DND-41 (cell line): Measurements from ENCODE around the gene LTV1.
"Not testable (repeated sequence)": the region's sequence is repeated elsewhere in the genome, so short reads cannot be mapped to it uniquely, and the experiment has no call there.

Experiments
- ATAC-seq: fragments of 200-7000 bp; cut with Tn5 transposase; 3 replicates; pipeline ENCODE4 v1.9.1; 2021; ENCODE audit warnings: low read depth; ENCODE audit not compliant: insufficient read depth
- DNase-seq: peaks from one replicate; pipeline ENCODE4 v3.0.0-alpha.2; 2020
- H2AFZ ChIP-seq: 2 replicates; pipeline ENCODE4 v1.6.0; 2012; ENCODE audit warnings: low read depth, low read length
- H3K27ac ChIP-seq: 2 replicates; pipeline ENCODE4 v1.5.1; 2012; ENCODE audit warnings: low read length, inconsistent platforms
- H3K27me3 ChIP-seq: fragments of 200-600 bp; sonication (generic); 2 replicates; pipeline ENCODE4 v1.6.0; 2012; ENCODE audit warnings: low read length, mild to moderate bottlenecking, inconsistent platforms; ENCODE audit not compliant: insufficient read depth, poor library complexity
- H3K36me3 ChIP-seq: 2 replicates; pipeline ENCODE4 v1.5.1; 2012; ENCODE audit warnings: low read length, inconsistent platforms; ENCODE audit not compliant: insufficient read depth
- H3K4me1 ChIP-seq: 2 replicates; pipeline ENCODE4 v1.5.1; 2012; ENCODE audit warnings: mild to moderate bottlenecking, low read length; ENCODE audit not compliant: insufficient read depth
- H3K4me2 ChIP-seq: 2 replicates; pipeline ENCODE4 v1.6.0; 2012; ENCODE audit warnings: mild to moderate bottlenecking, moderate library complexity, low read length, inconsistent platforms; ENCODE audit not compliant: insufficient read depth
- H3K4me3 ChIP-seq, 2 experiments: fragments of 200-600 bp in 1 of 2; shearing (Covaris generic) in 1 of 2; 2 replicates each; pipeline ENCODE4 v1.5.1; 2012 to 2016; ENCODE audit warnings: inconsistent platforms in 2 of 2, low read length in 2 of 2, mild to moderate bottlenecking in 2 of 2, low read depth in 1 of 2, moderate library complexity in 1 of 2
- H3K79me2 ChIP-seq: 2 replicates; pipeline ENCODE4 v1.6.0; 2012; ENCODE audit warnings: low read length, inconsistent platforms; ENCODE audit not compliant: insufficient read depth
- H3K9ac ChIP-seq: 2 replicates; pipeline ENCODE4 v1.6.0; 2012; ENCODE audit warnings: low read depth, mild to moderate bottlenecking, inconsistent platforms, low read length, moderate library complexity
- H3K9me3 ChIP-seq: 2 replicates; pipeline ENCODE4 v1.5.1; 2012; ENCODE audit warnings: low read length, moderate library complexity, mild to moderate bottlenecking, inconsistent platforms; ENCODE audit not compliant: insufficient read depth, severe bottlenecking
- H4K20me1 ChIP-seq: 2 replicates; pipeline ENCODE4 v1.6.0; 2012; ENCODE audit warnings: low read length; ENCODE audit not compliant: insufficient read depth
- EZH2 ChIP-seq: IDR thresholded peaks from 3 replicates; pipeline ENCODE4 v1.6.1; 2012; ENCODE audit warnings: borderline replicate concordance, low read depth, mild to moderate bottlenecking, moderate library complexity, low read length, inconsistent platforms; ENCODE audit not compliant: severe bottlenecking
- TF ChIP-seq, protein P1 (sequence below): IDR thresholded peaks from 2 replicates; pipeline ENCODE4 v1.5.1; 2012; ENCODE audit warnings: borderline replicate concordance, low read length, moderate library complexity, mild to moderate bottlenecking; ENCODE audit not compliant: poor library complexity, severe bottlenecking; ENCODE audit errors: extremely low read depth

LTV1 gene

DNA sequence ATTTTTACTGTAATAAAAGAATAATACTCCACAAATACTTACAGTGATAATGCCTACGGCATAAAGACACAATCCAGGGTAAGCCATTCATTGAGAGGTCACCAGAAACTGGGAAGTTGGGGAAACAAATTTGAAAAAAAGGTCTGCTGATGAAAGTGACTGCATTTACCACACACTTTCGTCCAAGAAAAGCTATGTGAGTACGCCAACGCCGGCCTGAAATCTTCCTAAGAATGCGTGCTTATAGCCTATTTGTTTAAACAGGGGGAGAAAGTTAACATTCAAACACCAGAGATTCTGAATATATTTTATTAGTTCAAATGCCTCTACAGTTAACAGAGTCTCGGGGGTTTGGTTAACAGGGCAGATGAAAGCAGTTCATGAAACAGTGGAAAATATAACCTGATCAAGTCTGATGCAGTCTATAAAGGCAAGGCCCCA lies 657 bp upstream of the LTV1 start:
- ATAC-seq (no peak), DNase-seq (no peak)
- TF ChIP-seq EZH2: no peak
- TF ChIP-seq, protein P1, sequence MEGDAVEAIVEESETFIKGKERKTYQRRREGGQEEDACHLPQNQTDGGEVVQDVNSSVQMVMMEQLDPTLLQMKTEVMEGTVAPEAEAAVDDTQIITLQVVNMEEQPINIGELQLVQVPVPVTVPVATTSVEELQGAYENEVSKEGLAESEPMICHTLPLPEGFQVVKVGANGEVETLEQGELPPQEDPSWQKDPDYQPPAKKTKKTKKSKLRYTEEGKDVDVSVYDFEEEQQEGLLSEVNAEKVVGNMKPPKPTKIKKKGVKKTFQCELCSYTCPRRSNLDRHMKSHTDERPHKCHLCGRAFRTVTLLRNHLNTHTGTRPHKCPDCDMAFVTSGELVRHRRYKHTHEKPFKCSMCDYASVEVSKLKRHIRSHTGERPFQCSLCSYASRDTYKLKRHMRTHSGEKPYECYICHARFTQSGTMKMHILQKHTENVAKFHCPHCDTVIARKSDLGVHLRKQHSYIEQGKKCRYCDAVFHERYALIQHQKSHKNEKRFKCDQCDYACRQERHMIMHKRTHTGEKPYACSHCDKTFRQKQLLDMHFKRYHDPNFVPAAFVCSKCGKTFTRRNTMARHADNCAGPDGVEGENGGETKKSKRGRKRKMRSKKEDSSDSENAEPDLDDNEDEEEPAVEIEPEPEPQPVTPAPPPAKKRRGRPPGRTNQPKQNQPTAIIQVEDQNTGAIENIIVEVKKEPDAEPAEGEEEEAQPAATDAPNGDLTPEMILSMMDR: no peak
- Histone ChIP-seq H3K9ac (peak overlapping the region; percentile 84), H3K27ac (peak overlapping the region; percentile 84), H3K36me3 (peaks cover 33% of the 10 kb centered on the region), H4K20me1 (0 out of 2 replicates have a peak, but pooled peaks cover 4% of the 10 kb centered on the region), H2AFZ (peak overlapping the region; percentile 87), H3K4me1 (peaks cover 25% of the 10 kb centered on the region), H3K4me3 (peak overlapping the region; percentile 44 to 82; a peak in 3 of 4 replicates), H3K79me2 (peaks cover 39% of the 10 kb centered on the region), H3K9me3 (no peaks in the 10 kb centered on the region), H3K27me3 (no peaks in the 10 kb centered on the region), H3K4me2 (peak overlapping the region; percentile 73)

DNA sequence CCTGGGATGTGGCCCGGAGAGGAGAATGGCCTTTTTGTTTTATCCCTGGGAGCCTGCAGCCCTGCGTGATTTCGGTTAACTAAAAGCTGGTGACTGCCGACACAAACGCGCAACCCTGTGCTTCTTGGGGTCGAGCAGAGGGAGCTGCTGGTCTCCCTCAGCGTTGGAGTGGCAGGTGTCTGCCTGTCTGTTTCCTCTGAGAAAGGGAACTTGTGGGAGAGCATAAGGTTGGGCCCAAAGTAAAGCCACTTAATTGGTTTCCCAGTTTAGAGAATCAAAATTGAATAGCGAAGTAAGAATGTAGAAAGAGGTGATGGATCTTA lies 500 bp downstream of the LTV1 start:
- Histone ChIP-seq H3K36me3 (peaks cover 45% of the 10 kb centered on the region), H3K4me2 (peak overlapping the region; percentile 73), H3K27me3 (no peaks in the 10 kb centered on the region), H2AFZ (peak overlapping the region; percentile 87), H3K9me3 (no peaks in the 10 kb centered on the region), H3K27ac (peak overlapping the region; percentile 81), H4K20me1 (0 out of 2 replicates have a peak, but pooled peaks cover 8% of the 10 kb centered on the region), H3K4me3 (peak overlapping the region; percentile 44 to 82), H3K4me1 (peaks cover 25% of the 10 kb centered on the region), H3K79me2 (peaks cover 46% of the 10 kb centered on the region), H3K9ac (peak overlapping the region; percentile 84)
- TF ChIP-seq, protein P1: no peak
- no peak for TF ChIP-seq EZH2
- ATAC-seq (peak; percentile 16), DNase-seq (no peak)

DNA sequence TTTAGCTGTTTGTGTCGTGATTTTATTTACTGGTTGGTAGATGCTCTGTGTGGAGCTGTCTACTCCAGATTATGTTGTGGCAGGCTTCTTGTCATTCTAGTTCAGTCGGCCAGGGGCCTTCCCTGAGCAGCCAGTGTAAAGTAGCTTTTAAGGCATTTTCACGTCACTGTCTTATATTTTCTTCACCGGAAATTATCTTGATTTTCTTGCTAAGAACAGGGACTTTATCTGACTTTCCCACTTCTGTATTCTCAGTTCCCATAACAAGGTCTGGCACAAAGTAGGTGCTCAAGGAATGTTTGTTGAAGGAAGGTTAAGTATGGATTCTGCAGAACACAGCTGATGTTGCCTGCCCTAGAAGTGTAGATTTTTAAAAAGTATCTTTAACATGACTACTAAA lies 868 bp downstream of the LTV1 start:
- H3K4me3 ChIP-seq: peak overlapping the region; percentile 44 to 82
- 0 out of 2 replicates have a peak, but pooled peaks cover 9% of the 10 kb centered on the region for H4K20me1 ChIP-seq
- peak overlapping the region; percentile 73 for H3K4me2 ChIP-seq
- TF ChIP-seq EZH2: no peak
- TF ChIP-seq, protein P1: no peak
- no peak for ATAC-seq
- peak overlapping the region; percentile 81 for H3K27ac ChIP-seq
- DNase-seq: no peak
- peaks cover 49% of the 10 kb centered on the region for H3K36me3 ChIP-seq
- H3K27me3 ChIP-seq: no peaks in the 10 kb centered on the region
- H3K79me2 ChIP-seq: peaks cover 47% of the 10 kb centered on the region
- H3K9me3 ChIP-seq: no peaks in the 10 kb centered on the region
- peak overlapping the region; percentile 87; the same call in 1 of the 2 replicates for H2AFZ ChIP-seq
- peaks cover 25% of the 10 kb centered on the region for H3K4me1 ChIP-seq
- H3K9ac ChIP-seq: peak overlapping the region; percentile 84

DNA sequence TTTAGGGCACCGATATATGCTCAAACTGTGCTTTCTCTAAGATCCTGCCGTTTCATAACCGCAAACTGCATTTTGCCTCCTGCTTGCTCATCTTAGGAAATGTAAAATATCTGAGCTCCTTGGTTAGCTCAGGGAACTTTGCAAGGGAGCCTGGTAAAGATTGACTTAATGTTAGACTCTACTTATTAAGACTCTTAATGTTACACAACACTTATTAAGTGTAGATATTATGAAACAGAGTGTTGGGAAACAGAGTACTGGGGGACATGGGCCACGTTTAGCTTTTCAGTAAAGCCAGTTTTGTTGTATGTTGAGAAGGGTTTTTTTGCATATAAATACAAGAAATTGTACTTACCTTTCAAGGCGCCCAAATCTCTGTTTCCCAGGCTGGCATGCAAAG lies 1.9 kb downstream of the LTV1 start:
- Histone ChIP-seq H3K4me3 (no peak overlapping the region), H3K9me3 (no peaks in the 10 kb centered on the region), H3K9ac (no peak overlapping the region), H3K4me2 (peak overlapping the region; percentile 73; the same call in 1 of the 2 replicates), H3K27ac (no peak overlapping the region), H3K36me3 (peaks cover 59% of the 10 kb centered on the region), H2AFZ (no peak overlapping the region), H3K4me1 (peaks cover 25% of the 10 kb centered on the region), H3K79me2 (peaks cover 51% of the 10 kb centered on the region), H4K20me1 (0 out of 2 replicates have a peak, but pooled peaks cover 9% of the 10 kb centered on the region), H3K27me3 (no peaks in the 10 kb centered on the region)
- ATAC-seq (no peak), DNase-seq (no peak)
- TF ChIP-seq, protein P1: no peak
- TF ChIP-seq EZH2: no peak

DNA sequence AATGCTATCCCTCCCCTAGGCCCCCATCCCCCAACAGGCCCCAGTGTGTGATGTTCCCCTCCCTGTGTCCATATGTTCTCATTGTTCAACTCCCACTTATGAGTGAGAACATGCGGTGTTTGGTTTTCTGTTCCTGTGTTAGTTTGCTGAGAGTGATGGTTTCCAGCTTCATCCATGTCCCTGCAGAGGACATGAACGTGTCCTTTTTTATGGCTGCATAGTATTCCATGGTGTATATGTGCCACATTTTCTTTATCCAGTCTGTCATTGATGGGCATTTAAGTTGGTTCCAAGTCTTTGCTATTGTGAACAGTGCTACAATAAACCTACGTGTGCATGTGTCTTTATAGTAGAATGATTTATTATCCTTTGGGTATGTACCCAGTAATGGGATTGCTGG lies 8.6 kb downstream of the LTV1 start:
- not testable (repeated sequence) for H3K27me3 ChIP-seq, H3K4me3 ChIP-seq, H2AFZ ChIP-seq, H4K20me1 ChIP-seq, ATAC-seq, H3K9me3 ChIP-seq, DNase-seq, H3K9ac ChIP-seq, H3K4me2 ChIP-seq, H3K27ac ChIP-seq, H3K4me1 ChIP-seq
- H3K79me2 ChIP-seq: peaks cover 47% of the 10 kb centered on the region
- peaks cover 79% of the 10 kb centered on the region for H3K36me3 ChIP-seq
